Hepatocyte (in vitro differentiated cells): ENCODE results near the gene ZNF841. TPM values are rescaled to one million over a fixed set of nuclear protein-coding genes. Genes with fewer than 3 reads are reported as not detected.

ENCODE experiments used
- DNase-seq: peaks from one replicate; pipeline ENCODE4 v3.0.0-alpha.2; 2016; ENCODE audit warnings: low spot score
- H2AFZ ChIP-seq: fragments of 200-600 bp; sonication (generic); 2 replicates; pipeline ENCODE4 v1.6.0; 2016; ENCODE audit warnings: antibody characterized with exemption, mild to moderate bottlenecking
- H3K27ac ChIP-seq: fragments of 200-600 bp; sonication (generic); 2 replicates; pipeline ENCODE4 v1.5.1; 2016; ENCODE audit warnings: mild to moderate bottlenecking
- H3K27me3 ChIP-seq: fragments of 200-600 bp; sonication (generic); 2 replicates; pipeline ENCODE4 v1.6.1; 2016
- H3K36me3 ChIP-seq: fragments of 200-600 bp; sonication (generic); replicated peaks from 2 replicates; pipeline ENCODE4 v1.5.1; 2016; ENCODE audit warnings: low read depth; ENCODE audit not compliant: insufficient read depth
- H3K4me1 ChIP-seq: fragments of 200-600 bp; sonication (generic); 2 replicates; pipeline ENCODE4 v1.5.1; 2016; ENCODE audit warnings: mild to moderate bottlenecking, moderate library complexity; ENCODE audit not compliant: insufficient read depth
- H3K4me2 ChIP-seq: fragments of 200-600 bp; sonication (generic); 2 replicates; pipeline ENCODE4 v1.6.0; 2016
- H3K4me3 ChIP-seq: fragments of 200-600 bp; sonication (generic); 2 replicates; pipeline ENCODE4 v1.5.1; 2016; ENCODE audit warnings: mild to moderate bottlenecking
- H3K79me2 ChIP-seq: fragments of 200-600 bp; sonication (generic); 2 replicates; pipeline ENCODE4 v1.6.0; 2017; ENCODE audit warnings: mild to moderate bottlenecking
- H3K9me2 ChIP-seq: fragments of 200-600 bp; sonication (generic); replicated peaks from 2 replicates; pipeline ENCODE4 v1.6.0; 2017; ENCODE audit warnings: mild to moderate bottlenecking; ENCODE audit not compliant: insufficient read depth
- H3K9me3 ChIP-seq: fragments of 200-600 bp; sonication (generic); 2 replicates; pipeline ENCODE4 v1.5.1; 2016; ENCODE audit warnings: low read depth, mild to moderate bottlenecking
- H4K20me1 ChIP-seq: fragments of 200-600 bp; sonication (generic); 2 replicates; pipeline ENCODE4 v1.6.0; 2016; ENCODE audit warnings: mild to moderate bottlenecking; ENCODE audit not compliant: insufficient read depth, poor library complexity, severe bottlenecking
- EZH2 ChIP-seq: fragments of 200-600 bp; sonication (generic); IDR thresholded peaks from 2 replicates; pipeline ENCODE4 v1.6.1; 2016; ENCODE audit warnings: antibody characterized with exemption, mild to moderate bottlenecking, borderline replicate concordance
- EZH2phosphoT487 ChIP-seq: fragments of 200-600 bp; sonication (generic); IDR thresholded peaks from one replicate; pipeline ENCODE4 v1.6.1; 2018; ENCODE audit warnings: antibody characterized with exemption, mild to moderate bottlenecking, low read depth, moderate library complexity; ENCODE audit not compliant: unreplicated experiment, severe bottlenecking
- WGBS: methylation state at CpG from one replicate; pipeline ENCODE4 v1.1.6; 2016; ENCODE audit warnings: low lambda C conversion rate; ENCODE audit errors: missing lambda C conversion rate; 5-methylcytosine and 5-hydroxymethylcytosine counted together
- polyA plus RNA-seq: library from polyadenylated mRNA; unstranded; fragments of >200 nt; fragmentation: Nextera tagmentation; extraction: Ambion mirVana; gene quantifications from 2 replicates; pipeline ENCODE4 v1.2.1, GENCODE V29; 2016
- total RNA-seq: library from RNA; depleted of rRNA; stranded (reverse); fragments of >200 nt; gene quantifications from 2 replicates; pipeline ENCODE4 v1.2.3, GENCODE V29; 2014
- TF ChIP-seq, protein P1 (sequence below): fragments of 200-600 bp; sonication (generic); IDR thresholded peaks from 2 replicates; pipeline ENCODE4 v1.5.1; 2016; ENCODE audit warnings: antibody characterized with exemption, mild to moderate bottlenecking; ENCODE audit not compliant: poor library complexity

ZNF841 gene
- total and polyA plus RNA-seq, 2 experiments from 2014 or later, result 4.1 to 21.8 TPM

- Histone ChIP-seq H2AFZ (no peak overlapping the region), H3K79me2 (peaks cover 36% of the 10 kb centered on the region), H3K4me3 (no peak overlapping the region), H3K4me1 (no peaks in the 10 kb centered on the region), H3K4me2 (no peak overlapping the region), H3K9me3 (peaks cover 27% of the 10 kb centered on the region), H4K20me1 (no peaks in the 10 kb centered on the region), H3K27me3 (no peaks in the 10 kb centered on the region), H3K27ac (no peak overlapping the region), H3K9me2 (no peaks in the 10 kb centered on the region), H3K36me3 (peaks cover 10% of the 10 kb centered on the region)
- TF ChIP-seq EZH2 (no peak), EZH2phosphoT487 (no peak)
- TF ChIP-seq, protein P1, sequence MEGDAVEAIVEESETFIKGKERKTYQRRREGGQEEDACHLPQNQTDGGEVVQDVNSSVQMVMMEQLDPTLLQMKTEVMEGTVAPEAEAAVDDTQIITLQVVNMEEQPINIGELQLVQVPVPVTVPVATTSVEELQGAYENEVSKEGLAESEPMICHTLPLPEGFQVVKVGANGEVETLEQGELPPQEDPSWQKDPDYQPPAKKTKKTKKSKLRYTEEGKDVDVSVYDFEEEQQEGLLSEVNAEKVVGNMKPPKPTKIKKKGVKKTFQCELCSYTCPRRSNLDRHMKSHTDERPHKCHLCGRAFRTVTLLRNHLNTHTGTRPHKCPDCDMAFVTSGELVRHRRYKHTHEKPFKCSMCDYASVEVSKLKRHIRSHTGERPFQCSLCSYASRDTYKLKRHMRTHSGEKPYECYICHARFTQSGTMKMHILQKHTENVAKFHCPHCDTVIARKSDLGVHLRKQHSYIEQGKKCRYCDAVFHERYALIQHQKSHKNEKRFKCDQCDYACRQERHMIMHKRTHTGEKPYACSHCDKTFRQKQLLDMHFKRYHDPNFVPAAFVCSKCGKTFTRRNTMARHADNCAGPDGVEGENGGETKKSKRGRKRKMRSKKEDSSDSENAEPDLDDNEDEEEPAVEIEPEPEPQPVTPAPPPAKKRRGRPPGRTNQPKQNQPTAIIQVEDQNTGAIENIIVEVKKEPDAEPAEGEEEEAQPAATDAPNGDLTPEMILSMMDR, result no peak
- DNase-seq, result no peak
Measured at GRCh38 chr19:52086481-52086880, 9.1 kb downstream of the ZNF841 start.

- no peak for TF ChIP-seq EZH2
- TF ChIP-seq, protein P1, result no peak
- TF ChIP-seq EZH2phosphoT487, result no peak
- no peaks in the 10 kb centered on the region for H3K27me3 ChIP-seq
- H3K79me2 ChIP-seq, result peaks cover 7% of the 10 kb centered on the region
- H3K9me2 ChIP-seq, result no peaks in the 10 kb centered on the region
- WGBS, result 94% methylated on average over 5 of the region's 5 CpGs
- H3K36me3 ChIP-seq, result peaks cover 25% of the 10 kb centered on the region
- H2AFZ ChIP-seq, result no peak overlapping the region
- no peak for DNase-seq
- no peaks in the 10 kb centered on the region for H3K4me1 ChIP-seq
- no peak overlapping the region for H3K4me2 ChIP-seq
- peaks cover 74% of the 10 kb centered on the region for H3K9me3 ChIP-seq
- H3K4me3 ChIP-seq, result no peak overlapping the region
- H3K27ac ChIP-seq, result no peak overlapping the region
- no peaks in the 10 kb centered on the region for H4K20me1 ChIP-seq
Measured at GRCh38 chr19:52070496-52070895, 25.1 kb downstream of the ZNF841 start.

DNA sequence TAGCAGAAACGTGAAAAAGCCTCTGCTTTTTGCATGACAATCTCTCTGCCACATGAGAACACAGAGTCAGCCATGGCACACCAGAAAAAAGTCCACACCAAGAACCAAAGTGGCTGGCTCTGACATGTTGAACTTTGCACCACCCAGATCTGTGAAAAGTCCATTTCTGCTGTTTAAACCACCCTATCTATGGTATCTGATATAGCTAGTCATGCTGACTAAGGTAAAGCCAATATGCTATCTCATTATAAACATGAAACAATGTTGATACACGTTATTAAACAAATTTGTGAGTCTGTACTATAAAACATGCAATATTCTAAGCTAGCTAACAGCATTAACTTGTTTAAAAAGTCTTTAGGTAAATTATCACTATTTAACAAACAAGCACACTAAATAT is 25.9 kb downstream of the ZNF841 start:
- DNase-seq, result no peak
- H3K27me3 ChIP-seq, result no peaks in the 10 kb centered on the region
- H3K27ac ChIP-seq, result no peak overlapping the region
- peaks cover 22% of the 10 kb centered on the region for H3K36me3 ChIP-seq
- H2AFZ ChIP-seq, result no peak overlapping the region
- H4K20me1 ChIP-seq, result no peaks in the 10 kb centered on the region
- TF ChIP-seq EZH2, result no peak
- TF ChIP-seq, protein P1, result no peak
- TF ChIP-seq EZH2phosphoT487, result no peak
- 90% methylated on average over 2 of the region's 2 CpGs for whole genome bisulfite sequencing
- peaks cover 82% of the 10 kb centered on the region for H3K9me3 ChIP-seq
- no peaks in the 10 kb centered on the region for H3K9me2 ChIP-seq
- no peaks in the 10 kb centered on the region for H3K4me1 ChIP-seq
- H3K79me2 ChIP-seq, result peaks cover 7% of the 10 kb centered on the region
- H3K4me3 ChIP-seq, result no peak overlapping the region
- H3K4me2 ChIP-seq, result no peak overlapping the region
